ENCODE data around the gene TSHR. TPM values are rescaled to one million over a fixed set of nuclear protein-coding genes. Genes with fewer than 3 reads are reported as not detected.
"Not testable (repeated sequence)": the region's sequence is repeated elsewhere in the genome, so short reads cannot be mapped to it uniquely, and the experiment has no call there.

Gene TSHR
- total RNA-seq, result 1.9 TPM in 2 replicates

DNA sequence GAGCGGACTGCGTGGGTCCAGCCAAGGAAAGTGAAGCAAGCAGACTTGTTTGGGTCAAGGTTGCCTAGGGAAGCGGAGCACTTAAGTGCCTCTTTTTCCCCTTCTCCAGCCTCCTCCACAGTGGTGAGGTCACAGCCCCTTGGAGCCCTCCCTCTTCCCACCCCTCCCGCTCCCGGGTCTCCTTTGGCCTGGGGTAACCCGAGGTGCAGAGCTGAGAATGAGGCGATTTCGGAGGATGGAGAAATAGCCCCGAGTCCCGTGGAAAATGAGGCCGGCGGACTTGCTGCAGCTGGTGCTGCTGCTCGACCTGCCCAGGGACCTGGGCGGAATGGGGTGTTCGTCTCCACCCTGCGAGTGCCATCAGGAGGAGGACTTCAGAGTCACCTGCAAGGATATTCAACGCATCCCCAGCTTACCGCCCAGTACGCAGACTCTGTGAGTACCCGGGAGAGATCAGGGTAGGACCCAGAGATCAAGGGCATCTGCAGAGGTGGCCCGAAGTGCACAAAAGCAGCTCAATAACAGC is at the start of gene TSHR:
TSS of gene TSHR (plus strand) at position 206 of the 526 bp plus-strand sequence. CDS start at position 266, 60 bp downstream.
- intact Hi-C loops (cut with micrococcal nuclease), result loop anchor here (1.0 to 5.0 kb wide), 5 partner anchors 13 to 517 kb away; no protein-coding TSS in a partner anchor

DNA sequence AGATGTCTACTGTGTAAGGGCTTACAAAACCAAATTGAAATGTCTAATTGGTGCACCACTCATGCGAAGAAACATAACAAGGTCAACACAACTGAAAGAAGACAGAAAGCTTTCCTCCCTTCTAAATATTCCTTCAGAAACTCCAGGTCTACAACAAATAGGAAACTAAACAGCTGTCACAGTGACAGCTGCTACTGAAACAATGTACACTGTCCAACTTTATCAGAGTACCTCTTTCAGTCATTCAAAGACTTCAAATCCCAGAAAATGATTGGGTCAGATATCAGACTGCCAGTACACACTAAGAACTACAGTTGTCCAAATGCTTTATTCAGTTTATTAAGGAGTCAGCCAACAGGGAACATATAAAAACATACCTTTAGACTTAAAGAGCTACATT is 49.1 kb upstream of the TSHR start:
- intact Hi-C loops (cut with micrococcal nuclease), result no loop called here

DNA sequence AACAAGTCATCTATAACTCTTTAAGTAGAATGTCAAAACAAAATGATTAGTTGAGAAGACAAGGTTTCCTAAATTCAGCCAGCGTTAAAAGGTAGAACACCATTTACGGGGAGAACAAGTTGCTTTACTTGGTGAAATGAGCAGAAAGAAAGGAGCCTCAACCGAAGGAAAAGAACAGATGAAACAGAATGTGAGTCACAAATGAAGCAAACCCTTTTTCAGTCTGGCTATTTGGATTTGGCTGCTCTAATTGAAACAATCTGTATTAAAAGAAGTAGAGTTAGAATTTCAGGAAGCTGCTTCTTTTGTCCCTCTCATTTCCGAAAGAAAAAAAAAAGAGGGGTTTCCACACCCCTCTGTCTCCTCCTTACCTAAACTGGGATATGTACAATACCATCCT is 48.5 kb upstream of the TSHR start:
- intact Hi-C loops (cut with micrococcal nuclease), result no loop called here

DNA sequence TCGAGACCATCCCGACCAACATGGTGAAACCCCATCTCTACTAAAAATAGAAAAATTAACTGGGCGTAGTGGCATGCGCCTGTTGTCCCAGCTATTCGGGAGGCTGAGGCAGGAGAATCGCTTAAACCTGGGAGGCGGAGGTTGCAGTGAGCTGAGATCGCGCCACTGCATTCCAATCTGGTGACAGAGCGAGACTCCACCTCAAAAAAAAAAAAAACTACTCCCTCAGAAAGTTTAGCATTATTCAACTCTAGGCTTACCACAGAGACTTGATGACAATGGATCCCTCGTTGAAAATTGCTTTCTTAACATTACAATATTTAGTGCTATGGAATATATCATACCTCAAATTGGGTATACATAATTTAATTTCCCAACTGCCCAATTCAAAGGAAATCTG is 43.4 kb upstream of the TSHR start:
- intact Hi-C loops (cut with micrococcal nuclease), result not testable (repeated sequence)

DNA sequence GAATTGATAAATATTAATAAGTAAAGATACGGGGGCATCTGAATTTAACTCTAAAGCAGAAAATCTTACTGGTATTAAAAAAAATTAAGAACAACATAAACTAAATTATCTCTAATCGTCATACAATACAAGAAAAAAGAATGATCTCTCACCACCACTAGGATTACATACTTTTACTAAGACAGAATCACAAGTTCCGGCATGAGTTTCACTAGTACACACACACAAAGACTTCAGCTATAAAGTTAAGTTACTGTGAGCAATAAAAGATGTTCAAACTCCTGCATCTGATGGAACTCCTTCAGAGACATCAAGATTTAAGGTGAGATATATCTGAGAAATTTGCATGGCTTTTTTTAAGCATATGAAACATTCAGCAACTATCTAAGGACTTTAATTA is 35.8 kb upstream of the TSHR start:
- intact Hi-C loops (cut with micrococcal nuclease), result no loop called here

DNA sequence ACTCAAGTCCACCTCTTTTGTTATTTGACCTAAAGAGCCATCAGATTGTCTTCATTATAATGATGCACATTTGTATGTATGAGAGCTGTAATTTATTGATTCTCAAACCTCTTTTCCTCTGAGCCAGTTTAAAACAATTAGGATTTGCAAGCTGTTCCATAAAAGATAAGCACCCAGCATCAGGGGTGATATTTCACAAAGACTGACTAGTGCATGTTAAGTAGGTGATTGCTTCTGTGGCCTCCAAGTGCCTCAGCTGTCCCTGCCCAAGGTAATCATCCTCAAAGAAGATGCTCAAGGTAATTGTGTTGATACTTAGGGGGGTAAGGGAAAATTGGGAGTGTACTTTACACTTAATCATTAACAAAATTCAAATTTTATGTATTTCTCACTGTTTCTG is 32.1 kb upstream of the TSHR start:
- intact Hi-C loops (cut with micrococcal nuclease), result no loop called here

DNA sequence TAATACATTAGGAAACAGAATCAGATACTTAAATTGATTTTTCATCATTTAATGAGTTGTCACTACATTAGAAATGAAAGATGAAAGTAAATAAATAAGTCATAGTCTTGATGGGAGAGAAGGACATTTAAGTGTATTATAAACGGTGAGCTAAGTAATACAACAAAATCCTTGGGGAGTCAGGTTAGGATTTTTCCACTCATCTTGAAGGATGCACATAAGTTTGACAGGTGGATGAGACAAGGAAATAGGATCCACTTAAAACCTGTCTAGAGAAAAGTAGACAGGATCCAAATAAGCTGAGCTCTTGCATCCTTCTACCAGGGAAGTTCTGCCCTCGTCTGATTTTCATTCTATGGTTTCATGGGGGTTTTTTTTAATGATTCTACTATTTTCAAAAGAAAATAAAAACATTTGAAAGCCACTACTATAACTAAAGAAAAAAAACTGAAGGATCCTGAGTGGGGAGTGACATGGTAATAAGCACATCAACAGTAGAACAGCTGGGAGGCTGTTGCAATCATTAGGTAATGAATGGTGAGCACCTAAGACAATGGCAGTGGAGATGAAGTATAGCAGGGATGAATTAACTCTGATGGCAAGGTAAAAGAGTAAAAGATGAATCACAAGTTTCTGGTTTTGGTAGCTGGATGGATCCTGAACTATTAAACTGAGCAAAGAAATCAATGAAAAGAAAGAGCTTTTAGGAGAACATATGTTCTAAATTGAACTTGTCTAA is 30.9 kb upstream of the TSHR start:
- intact Hi-C loops (cut with micrococcal nuclease), result no loop called here

DNA sequence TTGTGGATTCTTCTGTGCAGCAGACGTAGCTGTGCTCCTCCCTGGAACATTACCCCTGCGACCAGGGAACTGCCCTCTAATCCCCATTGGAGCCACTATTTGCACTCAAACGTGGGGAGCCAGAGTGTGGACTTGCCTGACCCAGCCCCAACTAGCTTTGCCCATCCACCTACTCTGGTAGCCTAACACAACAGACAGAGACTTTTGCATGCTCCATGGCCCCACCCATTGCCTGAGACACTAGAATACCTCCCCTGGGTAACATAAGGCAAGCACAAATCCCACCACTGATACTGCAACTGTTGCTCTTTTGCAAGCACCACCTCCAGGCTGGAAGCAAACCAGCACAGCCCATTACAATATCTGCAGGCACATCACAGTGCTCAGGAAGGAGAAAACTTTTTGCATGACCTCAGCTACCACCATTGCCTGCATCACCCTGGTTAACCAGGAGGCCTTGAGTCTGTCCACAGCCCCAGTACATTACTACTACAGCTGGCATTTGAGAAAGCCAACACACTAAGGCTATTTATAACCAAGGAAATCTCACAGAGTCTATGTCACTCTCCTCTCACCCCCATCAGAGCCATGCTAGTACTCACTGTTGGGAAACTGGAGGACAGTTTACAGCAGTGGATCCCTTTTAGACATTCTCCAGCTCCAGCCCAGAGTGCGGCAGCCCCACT is 28.9 kb upstream of the TSHR start:
- intact Hi-C loops (cut with micrococcal nuclease), result no loop called here

DNA sequence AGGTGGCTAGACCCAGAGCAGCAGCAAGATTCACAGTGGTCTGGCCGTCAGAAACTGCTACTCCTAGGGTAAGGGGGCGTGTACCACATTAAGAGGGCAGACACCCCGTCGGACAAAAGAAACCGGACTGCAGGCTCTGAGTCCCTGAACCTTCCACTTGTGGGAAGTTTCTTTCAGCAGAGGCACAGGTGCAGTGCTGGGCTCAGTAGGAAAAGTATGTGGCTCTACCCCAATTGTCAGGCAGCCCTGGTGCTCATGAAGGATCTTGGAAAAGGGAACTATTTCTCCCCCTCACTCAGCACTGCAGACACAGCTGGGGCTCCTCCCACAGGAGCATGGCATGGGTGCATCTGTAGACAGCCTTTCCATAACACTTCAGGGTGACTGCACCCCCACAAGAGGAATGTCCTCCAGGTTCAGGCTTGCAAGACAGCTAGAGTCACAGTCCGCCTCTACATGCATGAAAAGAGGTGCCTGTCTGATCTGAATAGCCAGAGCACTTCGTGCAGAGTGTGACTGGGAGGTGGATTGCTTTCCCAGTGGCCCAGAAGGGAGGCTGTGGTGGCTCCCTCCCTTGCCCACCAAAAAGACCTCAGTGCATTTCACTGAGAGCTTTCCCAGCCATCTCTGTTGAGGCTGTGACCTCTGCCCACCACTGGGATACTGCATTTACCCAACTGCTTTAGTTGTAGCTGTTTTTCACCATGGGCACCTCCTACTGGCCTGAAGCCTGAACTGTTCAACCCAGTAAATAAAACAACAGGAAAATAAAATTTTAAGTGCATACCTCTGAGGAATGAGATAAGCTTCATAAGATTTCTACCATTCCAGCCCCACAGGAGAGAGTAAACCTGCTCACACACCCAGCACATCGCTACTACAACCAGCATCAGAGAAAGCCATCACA is 28.1 kb upstream of the TSHR start:
- intact Hi-C loops (cut with micrococcal nuclease), result no loop called here

DNA sequence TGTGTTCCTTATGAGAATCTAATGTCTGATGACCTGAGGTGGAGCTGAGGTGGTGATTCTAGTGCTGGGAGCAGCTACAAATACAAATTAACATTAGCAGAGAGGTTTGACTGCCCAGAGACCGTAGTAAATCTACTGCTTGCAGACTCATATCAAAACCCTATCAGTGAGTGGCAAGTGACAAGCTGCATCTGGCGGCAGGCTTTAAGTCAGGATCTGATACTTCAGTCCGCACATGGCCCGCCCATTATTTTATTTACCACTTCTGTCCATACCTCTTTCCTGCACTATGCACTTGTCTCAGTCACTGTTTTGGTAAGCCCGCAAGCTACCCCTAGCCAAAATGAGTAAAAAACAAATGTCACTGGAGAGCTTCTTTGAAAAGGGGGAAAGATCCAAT is 25.3 kb upstream of the TSHR start:
- intact Hi-C loops (cut with micrococcal nuclease), result loop anchor here (2.0 kb wide), 1 partner anchor 291 kb away; the partner anchor contains the start of gene GTF2A1

DNA sequence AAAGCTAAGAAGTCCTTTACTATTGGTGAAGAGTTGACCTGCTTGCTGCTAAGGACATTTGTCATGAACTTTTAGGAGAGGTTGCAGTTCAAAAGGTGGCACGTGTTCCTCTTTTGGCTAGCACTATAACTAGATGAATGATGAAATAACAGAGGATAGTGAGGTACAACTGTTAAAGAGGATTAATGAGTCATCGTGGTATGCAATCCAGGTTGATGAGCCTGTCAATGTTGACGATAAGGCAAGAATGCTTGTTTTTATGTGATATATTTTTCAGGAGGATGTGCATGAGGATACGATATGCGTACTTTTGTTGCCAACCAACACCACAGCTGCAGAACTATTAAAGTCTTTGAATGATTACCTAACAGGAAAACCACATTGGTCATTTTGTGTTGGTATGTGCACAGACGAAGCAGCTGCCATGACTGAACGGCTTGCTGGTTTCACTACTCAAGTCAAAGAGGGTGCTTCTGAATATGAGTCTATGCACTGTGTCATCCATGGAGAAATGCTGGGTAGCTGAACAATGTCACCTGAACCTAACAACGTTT is 24.5 kb upstream of the TSHR start:
- intact Hi-C loops (cut with micrococcal nuclease), result loop anchor here (1.0 to 2.0 kb wide), 3 partner anchors 10 to 290 kb away; partner anchors contain the start of genes CEP128 and GTF2A1

DNA sequence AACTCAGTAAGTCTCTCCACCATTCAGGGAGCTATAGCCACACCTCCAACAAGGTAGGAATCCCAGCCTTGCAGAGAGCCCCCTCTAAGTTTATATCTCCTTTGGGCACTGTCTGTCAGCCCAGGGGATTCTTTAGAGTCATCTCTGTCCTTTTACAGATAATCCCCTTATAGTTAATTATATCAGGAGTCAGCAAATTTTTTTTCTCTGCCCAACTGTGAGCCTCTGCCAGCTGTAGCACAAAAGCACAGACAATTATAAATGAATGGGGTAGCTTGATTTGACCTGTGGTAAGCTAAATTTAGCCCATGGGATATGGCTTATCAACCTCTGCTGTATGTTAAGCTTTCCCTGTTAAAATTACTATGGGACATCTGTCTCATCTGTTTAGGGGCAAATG is 22.1 kb upstream of the TSHR start:
- intact Hi-C loops (cut with micrococcal nuclease), result no loop called here

DNA sequence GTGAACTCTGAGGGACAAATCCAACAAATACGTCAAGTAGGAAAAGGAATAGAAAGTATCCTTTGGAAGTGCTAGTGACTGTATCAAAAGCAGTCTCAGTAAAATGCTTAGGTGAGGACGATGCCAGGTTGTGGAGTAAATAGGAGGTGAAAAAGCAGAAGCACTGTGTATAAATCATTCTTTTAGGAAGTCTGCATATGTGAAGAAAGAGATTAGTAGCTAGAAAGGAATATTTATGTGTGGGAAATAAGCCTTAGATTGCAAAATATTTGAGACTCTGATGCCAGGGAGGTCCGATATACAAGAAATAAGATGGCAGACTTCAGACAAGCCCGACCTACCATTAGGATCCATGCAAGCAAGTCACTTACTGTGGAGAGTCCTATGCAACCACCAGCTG is 21.7 kb upstream of the TSHR start:
- intact Hi-C loops (cut with micrococcal nuclease), result no loop called here

DNA sequence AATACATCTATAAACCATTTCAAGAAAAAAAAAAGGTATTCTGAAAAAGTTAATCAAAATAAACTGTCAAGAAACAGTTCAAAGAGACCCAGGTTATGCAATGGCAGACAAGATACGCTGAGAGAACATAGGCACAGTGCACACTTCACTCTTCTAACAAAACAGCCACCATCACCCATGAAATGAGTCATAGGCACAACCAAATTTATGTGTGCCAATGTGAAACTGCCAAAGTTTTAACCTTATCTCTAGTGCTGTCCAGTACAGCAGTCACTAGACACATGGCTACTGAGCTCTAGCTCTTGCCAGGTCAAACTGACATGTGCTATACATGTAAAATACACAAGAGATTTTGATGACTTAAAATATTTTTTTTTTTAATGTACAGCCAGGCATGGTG is 15.3 kb upstream of the TSHR start:
- intact Hi-C loops (cut with micrococcal nuclease), result loop anchor here (5.0 kb wide), 2 partner anchors 232 to 592 kb away; partner anchors contain the start of gene SEL1L

DNA sequence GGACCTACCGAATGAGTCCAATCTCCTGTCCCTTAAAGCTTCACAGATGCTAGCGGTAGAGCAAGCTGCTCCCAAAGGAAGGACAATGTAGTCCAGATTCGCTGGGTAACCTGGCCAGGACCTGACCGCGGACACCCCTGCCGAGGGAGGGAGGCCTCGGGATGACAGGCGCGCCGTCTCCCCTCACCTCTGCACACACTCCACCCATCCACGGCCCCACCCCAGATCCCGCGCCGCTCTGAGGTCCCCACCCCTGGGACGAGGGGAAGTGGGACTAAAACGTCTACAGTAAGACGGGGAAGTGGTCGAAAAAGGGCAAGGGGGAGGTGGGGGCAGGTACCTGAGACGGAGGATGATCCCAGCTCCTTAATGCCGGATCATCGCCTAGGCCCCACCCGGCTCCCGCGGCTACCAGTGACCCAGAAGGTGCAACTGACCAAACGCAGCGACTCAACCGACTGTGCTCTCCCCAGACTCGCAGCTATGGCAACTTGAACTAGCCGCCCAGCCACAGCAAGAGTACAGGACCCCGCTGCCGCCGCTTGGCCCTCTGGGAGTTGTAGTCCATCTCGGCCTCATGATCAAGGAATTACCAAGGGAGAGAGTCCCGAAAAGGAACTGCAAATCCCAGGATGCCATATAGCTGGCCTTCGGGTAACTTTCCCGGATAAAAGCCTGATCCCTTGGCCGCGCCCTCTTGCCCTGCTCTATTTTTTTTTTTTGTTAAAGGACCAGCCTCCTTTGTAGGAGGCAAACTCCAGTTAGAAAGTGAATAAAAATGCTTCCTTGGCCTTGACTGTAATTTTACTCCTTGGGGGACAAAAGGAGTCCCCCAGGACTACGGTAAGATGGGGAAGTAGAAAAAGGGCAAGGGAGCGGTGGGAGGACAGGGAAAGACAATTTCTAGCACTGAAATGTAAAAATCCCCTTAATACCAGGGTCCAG is 13.9 kb upstream of the TSHR start, which contains the start of gene CEP128:
TSS of gene CEP128 (minus strand) at position 498 of the 945 bp plus-strand sequence.
- intact Hi-C loops (cut with micrococcal nuclease), result loop anchor here (1.0 to 5.0 kb wide), 7 partner anchors 10 to 591 kb away; partner anchors contain the start of genes SEL1L and TSHR

DNA sequence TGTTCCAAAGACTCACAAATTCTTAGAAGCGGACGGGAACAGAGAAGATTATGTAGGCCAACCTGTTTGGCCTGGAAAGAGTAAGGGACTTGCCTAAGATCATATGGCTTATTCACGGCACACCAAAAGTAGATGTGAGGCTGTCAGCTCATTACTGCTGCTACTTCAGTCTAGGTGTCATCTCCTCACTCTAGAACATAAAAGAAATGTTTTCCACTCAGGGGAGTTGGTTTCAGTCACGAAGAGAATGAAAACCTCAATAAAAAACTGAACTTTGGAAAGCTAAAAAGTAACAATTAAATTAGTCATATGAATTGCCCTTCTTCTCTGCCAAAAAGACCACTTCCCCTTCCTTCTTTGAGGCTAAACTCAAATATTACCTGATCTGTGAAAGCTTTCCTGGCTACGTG is 13.2 kb upstream of the TSHR start:
- intact Hi-C loops (cut with micrococcal nuclease), result loop anchor here (1.0 to 5.0 kb wide), 3 partner anchors 13 to 590 kb away; partner anchors contain the start of genes SEL1L and TSHR

DNA sequence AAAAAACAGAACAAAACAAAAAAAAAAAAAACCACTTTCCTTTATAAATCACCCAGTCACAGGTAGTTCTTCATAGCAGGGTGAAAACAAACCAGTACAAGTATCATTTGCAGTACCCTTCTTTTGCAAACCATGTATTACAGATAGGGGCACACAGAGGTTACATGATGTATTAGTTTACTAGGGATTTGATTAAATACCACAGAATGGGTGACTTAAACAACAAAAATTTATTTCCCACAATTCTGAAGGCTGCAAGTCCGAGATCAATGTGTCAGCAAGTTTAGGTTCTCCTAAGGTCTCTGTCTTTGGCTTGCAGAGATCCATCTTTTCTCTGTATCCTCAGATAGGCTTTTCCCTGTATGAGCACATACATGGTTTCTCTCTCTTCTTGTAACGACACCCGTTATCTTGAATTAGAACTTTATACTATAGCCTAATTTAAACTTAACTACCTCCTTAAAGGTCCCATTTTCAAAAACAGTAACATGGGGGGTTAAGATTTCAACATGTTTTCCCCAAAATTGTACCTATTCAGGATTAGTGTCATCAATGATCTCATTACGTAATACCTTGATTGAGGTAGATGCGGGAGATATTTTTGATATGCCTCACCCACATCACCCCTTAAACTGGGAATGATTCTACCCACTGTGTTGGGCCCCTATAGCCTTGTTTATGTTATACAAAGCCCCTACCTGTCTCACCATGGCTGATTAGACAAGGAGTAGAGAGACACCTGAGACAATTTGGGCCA is 10.4 kb upstream of the TSHR start:
- intact Hi-C loops (cut with micrococcal nuclease), result loop anchor here (5.0 kb wide), 2 partner anchors 227 to 587 kb away; partner anchors contain the start of gene SEL1L

DNA sequence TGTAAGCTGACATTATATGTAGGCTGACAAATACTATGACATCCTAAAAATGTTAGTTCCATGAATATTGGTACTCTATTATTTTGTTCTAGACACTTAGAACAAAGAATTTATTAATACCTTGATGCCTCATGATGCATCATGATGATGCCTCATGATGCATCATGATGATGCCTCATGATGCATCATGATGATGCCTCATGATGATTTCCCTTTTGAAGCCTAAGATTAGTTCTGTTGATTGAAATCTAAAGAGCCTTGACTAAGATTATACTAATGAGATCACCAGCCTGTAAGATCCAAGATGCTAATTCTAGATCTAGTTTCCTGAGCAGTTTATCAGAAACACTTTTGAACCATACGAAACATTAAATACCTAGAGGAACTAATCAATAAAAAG is 9.2 kb upstream of the TSHR start:
- intact Hi-C loops (cut with micrococcal nuclease), result no loop called here

DNA sequence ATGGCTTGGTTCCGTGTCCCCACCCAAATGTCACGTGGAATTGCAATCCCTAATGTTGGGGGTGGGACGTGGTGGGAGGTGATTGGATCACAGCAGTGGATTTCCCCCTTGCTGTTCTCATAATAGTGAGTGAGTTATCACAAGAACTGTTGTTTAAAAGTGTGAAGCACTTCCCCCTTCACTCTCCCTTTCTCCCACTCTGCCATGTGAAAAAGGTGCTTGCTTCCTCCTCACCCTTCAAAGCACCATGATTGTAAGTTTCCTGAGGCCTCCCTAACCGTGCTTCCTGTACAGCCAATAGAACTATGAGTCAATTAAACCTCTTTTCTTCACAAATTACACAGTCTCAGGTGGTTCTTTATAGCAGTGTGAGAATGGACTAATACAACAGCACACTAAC is 8.6 kb upstream of the TSHR start:
- intact Hi-C loops (cut with micrococcal nuclease), result no loop called here
